Activated CD4-positive, alpha-beta memory T cell treated with anti-CD3 and anti-CD28 coated beads for 36 hours (primary cell): ENCODE results near the gene GAD2. TPM values are rescaled to one million over a fixed set of nuclear protein-coding genes. Genes with fewer than 3 reads are reported as not detected.
A peak's percentile ranks its signal among the peaks of the same experiment; 100 is the strongest.
"Not testable (repeated sequence)": the region's sequence is repeated elsewhere in the genome, so short reads cannot be mapped to it uniquely, and the experiment has no call there.

ENCODE experiments used
- CTCF ChIA-PET: fragments of 350-600 bp; sonication (Branson Sonifier 250); formaldehyde crosslinking; loops from one replicate; lab custom pipeline; 2021; ENCODE audit warnings: antibody characterized with exemption, inconsistent platforms; lab: Charles Lee
- POLR2A ChIA-PET: fragments of 350-600 bp; sonication (Branson Sonifier 250); formaldehyde crosslinking; loops from one replicate; lab custom pipeline; 2021; ENCODE audit warnings: antibody characterized with exemption; lab: Charles Lee
- DNase-seq: peaks from one replicate; pipeline ENCODE4 v3.0.0-alpha.2; 2020
- H3K27ac Mint-ChIP-seq: one replicate; pipeline ENCODE4 v1.8.0; 2021; ENCODE audit warnings: mixed read lengths
- H3K27me3 Mint-ChIP-seq: one replicate; pipeline ENCODE4 v1.8.0; 2021; ENCODE audit warnings: mixed read lengths
- H3K36me3 Mint-ChIP-seq: one replicate; pipeline ENCODE4 v1.8.0; 2021; ENCODE audit warnings: mixed read lengths
- H3K4me1 Mint-ChIP-seq: one replicate; pipeline ENCODE4 v1.8.0; 2021; ENCODE audit warnings: low read depth, mixed read lengths
- H3K4me3 Mint-ChIP-seq: one replicate; pipeline ENCODE4 v1.8.0; 2021; ENCODE audit warnings: mild to moderate bottlenecking, mixed read lengths
- H3K9me3 Mint-ChIP-seq: one replicate; pipeline ENCODE4 v1.8.0; 2021; ENCODE audit warnings: mixed read lengths
- intact Hi-C: fragments of 100-400 bp; cut with micrococcal nuclease; formaldehyde crosslinking; loops from one replicate; pipeline ENCODE4 v1.15.1; 2023
- total RNA-seq, 2 experiments: library from RNA; stranded (reverse); gene quantifications; one replicate each; pipeline ENCODE4 v1.2.3, GENCODE V29; 2021

Gene GAD2
- total RNA-seq, 2 experiments from 2014 or later: not detected

GRCh38 chr10:26334232-26334931 is 117.8 kb downstream of the GAD2 start:
- Mint-ChIP-seq H3K27me3 (no peaks in the 10 kb centered on the region), H3K27ac (no peak overlapping the region), H3K4me3 (no peak overlapping the region), H3K36me3 (peaks cover 2% of the 10 kb centered on the region), H3K4me1 (peaks cover 6% of the 10 kb centered on the region), H3K9me3 (peaks cover 8% of the 10 kb centered on the region)
- ChIA-PET POLR2A (no interaction called here), CTCF (interaction anchor here (0.8 to 4.9 kb wide), 16 partner anchors 23 to 547 kb away, joined by 3 to 69 read pairs (median 5); no protein-coding TSS in a partner anchor)
- intact Hi-C loops: loop anchor here (2.0 kb wide), 2 partner anchors 104 to 548 kb away; partner anchors contain the start of gene APBB1IP
- no peak for DNase-seq

- peaks cover 2% of the 10 kb centered on the region for H3K36me3 Mint-ChIP-seq
Observed at GRCh38 chr10:26334932-26335573, 118.5 kb downstream of the GAD2 start.

GRCh38 chr10:26335574-26336093 is 119.1 kb downstream of the GAD2 start:
- H3K4me1 Mint-ChIP-seq: peaks cover 6% of the 10 kb centered on the region
- H3K36me3 Mint-ChIP-seq: peaks cover 2% of the 10 kb centered on the region
- intact Hi-C loops: loop anchor here (1.0 to 5.0 kb wide), 7 partner anchors 103 to 822 kb away; partner anchors contain the start of genes ABI1, APBB1IP, MASTL and PDSS1
- H3K4me3 Mint-ChIP-seq: peak overlapping the region; percentile 67
- DNase-seq: no peak
- H3K27ac Mint-ChIP-seq: peak overlapping the region; percentile 36
- no peaks in the 10 kb centered on the region for H3K27me3 Mint-ChIP-seq
- H3K9me3 Mint-ChIP-seq: peaks cover 8% of the 10 kb centered on the region
- CTCF ChIA-PET: interaction anchor here (0.7 to 4.9 kb wide), 25 partner anchors 12 to 546 kb away, joined by 3 to 69 read pairs (median 4); partner anchors contain the start of gene PDSS1
- POLR2A ChIA-PET: interaction anchor here (0.7 kb wide), 1 partner anchor 95 kb away, joined by 3 read pairs; no protein-coding TSS in a partner anchor

More at GRCh38 chr10:26334932-26335573, 118.5 kb downstream of the GAD2 start:
- H3K4me1 Mint-ChIP-seq: peaks cover 6% of the 10 kb centered on the region
- intact Hi-C loops: loop anchor here (1.0 to 5.0 kb wide), 7 partner anchors 104 to 822 kb away; partner anchors contain the start of genes ABI1, APBB1IP, MASTL and PDSS1
- POLR2A ChIA-PET: interaction anchor here (0.7 kb wide), 1 partner anchor 95 kb away, joined by 3 read pairs; no protein-coding TSS in a partner anchor
- H3K27me3 Mint-ChIP-seq: no peaks in the 10 kb centered on the region
- peak overlapping the region; percentile 36 for H3K27ac Mint-ChIP-seq
- DNase-seq: peak; percentile 73
- H3K4me3 Mint-ChIP-seq: peak overlapping the region; percentile 67
- CTCF ChIA-PET: interaction anchor here (0.7 to 4.9 kb wide), 26 partner anchors 12 to 546 kb away, joined by 3 to 69 read pairs (median 4); partner anchors contain the start of gene PDSS1
- peaks cover 8% of the 10 kb centered on the region for H3K9me3 Mint-ChIP-seq

GRCh38 chr10:26336979-26337378 is 120.4 kb downstream of the GAD2 start:
- peaks cover 2% of the 10 kb centered on the region for H3K36me3 Mint-ChIP-seq
- H3K4me1 Mint-ChIP-seq: peaks cover 6% of the 10 kb centered on the region
- intact Hi-C loops: loop anchor here (5.0 kb wide), 4 partner anchors 345 to 820 kb away; partner anchors contain the start of genes ABI1, MASTL and PDSS1
- no peak overlapping the region for H3K4me3 Mint-ChIP-seq
- ChIA-PET CTCF (interaction anchor here (4.9 kb wide), 1 partner anchor 219 kb away, joined by 69 read pairs; no protein-coding TSS in a partner anchor), POLR2A (no interaction called here)
- peaks cover 8% of the 10 kb centered on the region for H3K9me3 Mint-ChIP-seq
- no peak overlapping the region for H3K27ac Mint-ChIP-seq
- no peak for DNase-seq
- H3K27me3 Mint-ChIP-seq: no peaks in the 10 kb centered on the region

- Mint-ChIP-seq H3K9me3 (no peaks in the 10 kb centered on the region), H3K4me1 (no peaks in the 10 kb centered on the region), H3K27ac (no peak overlapping the region), H3K36me3 (no peaks in the 10 kb centered on the region), H3K27me3 (no peaks in the 10 kb centered on the region), H3K4me3 (no peak overlapping the region)
- ChIA-PET CTCF (interaction anchor here (0.8 kb wide), 1 partner anchor 221 kb away, joined by 3 read pairs; no protein-coding TSS in a partner anchor), POLR2A (no interaction called here)
- intact Hi-C loops: no loop called here
- no peak for DNase-seq
Observed at GRCh38 chr10:26341701-26342100, 125.1 kb downstream of the GAD2 start.

GRCh38 chr10:26348821-26349417 is 132.3 kb downstream of the GAD2 start:
- intact Hi-C loops, H3K9me3 Mint-ChIP-seq, H3K27me3 Mint-ChIP-seq, CTCF ChIA-PET, H3K36me3 Mint-ChIP-seq, DNase-seq, POLR2A ChIA-PET, H3K4me1 Mint-ChIP-seq, H3K4me3 Mint-ChIP-seq, H3K27ac Mint-ChIP-seq: not testable (repeated sequence)

Other genes starting within 250 kb of the GAD2 start
- gene APBB1IP, start 221.6 kb downstream of the GAD2 start, total RNA-seq: 10 to 100 TPM; 50.1 to 52.1 TPM